Measurements from ENCODE around the gene CAMTA1. TPM values are rescaled to one million over a fixed set of nuclear protein-coding genes. Genes with fewer than 3 reads are reported as not detected.
A peak's percentile ranks its signal among the peaks of the same experiment; 100 is the strongest.

CAMTA1 gene
- total RNA-seq, 1 donor from 2014 or later, result 63.8 TPM

DNA sequence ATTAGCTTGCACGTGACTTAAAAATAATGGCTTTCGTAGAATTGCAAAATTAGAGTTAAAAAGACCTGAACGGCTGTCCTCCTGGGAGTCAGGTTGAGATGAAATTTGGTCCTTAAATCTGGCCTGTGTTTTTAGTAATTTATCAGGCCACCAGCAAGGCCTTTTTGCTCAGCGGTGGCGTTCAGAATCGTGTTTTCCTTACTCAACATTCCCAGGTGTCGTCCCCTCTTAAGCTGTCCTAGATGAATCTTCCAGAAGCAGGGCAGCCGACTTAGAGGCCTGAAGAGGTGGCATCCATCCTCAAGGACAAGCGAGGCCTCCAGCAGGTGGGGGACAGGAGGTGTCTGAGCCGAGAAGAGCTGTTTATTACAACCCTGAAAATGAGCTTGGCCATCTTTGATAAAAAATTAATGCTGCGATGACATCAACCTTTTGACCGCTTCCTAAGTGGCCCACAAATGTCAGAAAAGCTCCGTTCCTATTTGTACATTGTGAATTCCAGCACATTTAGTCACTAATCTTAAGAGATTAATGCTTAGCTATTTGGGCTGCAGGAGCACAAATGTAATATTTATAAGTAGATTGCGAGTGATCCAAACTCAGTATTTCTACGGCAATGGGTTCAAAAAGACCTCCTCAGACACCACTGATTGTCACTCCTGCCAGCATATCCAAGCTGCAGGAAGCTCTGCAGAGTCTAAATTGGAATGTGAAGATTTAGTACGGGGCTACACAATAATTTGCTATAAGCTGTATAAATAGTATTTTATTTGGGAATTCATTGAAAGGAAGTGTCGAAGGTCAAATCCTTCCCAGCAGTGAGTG lies 641.7 kb downstream of the CAMTA1 start:
- H3K4me3 Mint-ChIP-seq (ENCODE audit: unreplicated experiment), result no peak overlapping the region
- H3K9me3 Mint-ChIP-seq (ENCODE audit: low read depth), result no peaks in the 10 kb centered on the region
- TF ChIP-seq CTCF (IDR thresholded peaks at IDR 0.05), result no peak
- peaks cover 42% of the 10 kb centered on the region for H3K4me1 Mint-ChIP-seq (ENCODE audit: low read depth)
- no peaks in the 10 kb centered on the region for H3K27me3 Mint-ChIP-seq (ENCODE audit: low read depth)
- peak; percentile 22 for DNase-seq (ENCODE audit: low spot score)
- H3K27ac Mint-ChIP-seq (ENCODE audit: unreplicated experiment), result no peak overlapping the region
- H3K36me3 Mint-ChIP-seq (ENCODE audit: low read depth), result no peaks in the 10 kb centered on the region

DNA sequence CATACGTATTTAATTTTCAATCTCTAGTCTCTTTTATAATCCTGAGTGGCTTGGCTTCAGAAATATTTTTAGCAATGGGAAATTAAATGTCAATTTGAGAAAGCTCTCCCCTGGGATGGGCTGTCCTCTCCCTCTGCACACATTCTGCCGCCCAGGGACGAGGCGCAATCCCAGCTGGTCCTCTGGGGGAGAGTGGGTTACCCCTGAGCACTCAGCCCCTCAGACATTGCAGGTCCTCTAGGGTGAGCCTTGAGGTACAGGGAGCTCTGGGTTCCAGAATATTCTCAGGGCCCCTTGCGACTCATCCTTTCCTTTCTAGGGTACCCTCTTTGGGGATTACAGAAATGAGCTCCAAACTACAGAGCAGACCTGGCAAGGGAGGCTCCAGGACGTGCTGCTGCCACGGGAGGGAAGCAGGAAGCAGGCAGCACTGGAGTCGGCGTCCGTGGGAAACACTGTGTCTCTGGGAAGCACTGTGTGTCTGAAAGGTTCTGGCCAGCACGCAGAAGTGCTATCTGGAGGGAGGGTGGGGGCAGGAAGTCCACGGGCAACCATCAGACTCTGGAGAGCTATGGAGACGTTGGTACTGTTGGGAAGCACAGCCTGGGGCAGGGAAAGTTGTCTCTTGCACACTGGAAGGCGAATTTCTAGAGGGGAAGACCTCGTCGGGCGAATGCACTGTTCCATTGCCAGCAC lies 642.5 kb downstream of the CAMTA1 start:
- Mint-ChIP-seq H3K4me3 (ENCODE audit: unreplicated experiment) (no peak overlapping the region), H3K4me1 (ENCODE audit: low read depth) (peaks cover 37% of the 10 kb centered on the region), H3K27me3 (ENCODE audit: low read depth) (no peaks in the 10 kb centered on the region), H3K36me3 (ENCODE audit: low read depth) (no peaks in the 10 kb centered on the region), H3K27ac (ENCODE audit: unreplicated experiment) (peak overlapping the region; percentile 83), H3K9me3 (ENCODE audit: low read depth) (no peaks in the 10 kb centered on the region)
- peak; percentile 59 for DNase-seq (ENCODE audit: low spot score)
- TF ChIP-seq CTCF (IDR thresholded peaks at IDR 0.05), result no peak

- Mint-ChIP-seq H3K36me3 (ENCODE audit: low read depth) (no peaks in the 10 kb centered on the region), H3K4me3 (ENCODE audit: unreplicated experiment) (no peak overlapping the region), H3K27me3 (ENCODE audit: low read depth) (no peaks in the 10 kb centered on the region), H3K4me1 (ENCODE audit: low read depth) (peaks cover 28% of the 10 kb centered on the region), H3K27ac (ENCODE audit: unreplicated experiment) (no peak overlapping the region), H3K9me3 (ENCODE audit: low read depth) (no peaks in the 10 kb centered on the region)
- no peak for DNase-seq (ENCODE audit: low spot score)
- TF ChIP-seq CTCF (IDR thresholded peaks at IDR 0.05), result no peak
Observed at GRCh38 chr1:7429290-7429689, 644.0 kb downstream of the CAMTA1 start.

- no peak for TF ChIP-seq CTCF (IDR thresholded peaks at IDR 0.05)
- no peaks in the 10 kb centered on the region for H3K9me3 Mint-ChIP-seq (ENCODE audit: low read depth)
- DNase-seq (ENCODE audit: low spot score), result no peak
Observed at GRCh38 chr1:7430047-7430608, 644.9 kb downstream of the CAMTA1 start.

DNA sequence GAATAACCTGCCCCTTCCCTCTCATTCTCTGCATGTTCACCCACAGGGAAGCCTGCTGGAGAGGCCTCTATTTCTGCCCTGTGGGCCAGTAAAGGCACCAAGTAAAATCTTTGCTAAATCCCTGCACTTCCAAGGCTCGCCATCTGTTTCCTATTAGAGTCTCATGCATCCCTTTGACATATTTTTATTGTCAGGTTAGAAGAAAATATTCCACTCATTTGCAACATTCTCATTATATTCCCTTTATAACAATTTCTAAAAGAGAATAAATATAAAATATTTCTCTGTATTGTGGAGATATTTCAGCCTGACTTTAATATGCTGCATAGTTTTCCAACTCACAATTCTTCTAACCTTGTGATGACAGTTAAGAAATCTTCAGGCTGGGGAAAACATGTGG lies 645.4 kb downstream of the CAMTA1 start:
- DNase-seq (ENCODE audit: low spot score), result no peak
- Mint-ChIP-seq H3K9me3 (ENCODE audit: low read depth) (no peaks in the 10 kb centered on the region), H3K4me1 (ENCODE audit: low read depth) (peaks cover 19% of the 10 kb centered on the region)

More at GRCh38 chr1:7430047-7430608, 644.9 kb downstream of the CAMTA1 start:
- Mint-ChIP-seq H3K27me3 (ENCODE audit: low read depth) (no peaks in the 10 kb centered on the region), H3K36me3 (ENCODE audit: low read depth) (no peaks in the 10 kb centered on the region), H3K4me3 (ENCODE audit: unreplicated experiment) (no peak overlapping the region), H3K27ac (ENCODE audit: unreplicated experiment) (no peak overlapping the region), H3K4me1 (ENCODE audit: low read depth) (peaks cover 20% of the 10 kb centered on the region)

More for the DNA sequence above, 645.4 kb downstream of the CAMTA1 start:
- Mint-ChIP-seq H3K36me3 (ENCODE audit: low read depth) (no peaks in the 10 kb centered on the region), H3K27ac (ENCODE audit: unreplicated experiment) (no peak overlapping the region), H3K27me3 (ENCODE audit: low read depth) (no peaks in the 10 kb centered on the region), H3K4me3 (ENCODE audit: unreplicated experiment) (no peak overlapping the region)
- TF ChIP-seq CTCF (IDR thresholded peaks at IDR 0.05), result no peak
